ENCODE measurements around the gene ORAI3.

The ORAI3 gene

DNA sequence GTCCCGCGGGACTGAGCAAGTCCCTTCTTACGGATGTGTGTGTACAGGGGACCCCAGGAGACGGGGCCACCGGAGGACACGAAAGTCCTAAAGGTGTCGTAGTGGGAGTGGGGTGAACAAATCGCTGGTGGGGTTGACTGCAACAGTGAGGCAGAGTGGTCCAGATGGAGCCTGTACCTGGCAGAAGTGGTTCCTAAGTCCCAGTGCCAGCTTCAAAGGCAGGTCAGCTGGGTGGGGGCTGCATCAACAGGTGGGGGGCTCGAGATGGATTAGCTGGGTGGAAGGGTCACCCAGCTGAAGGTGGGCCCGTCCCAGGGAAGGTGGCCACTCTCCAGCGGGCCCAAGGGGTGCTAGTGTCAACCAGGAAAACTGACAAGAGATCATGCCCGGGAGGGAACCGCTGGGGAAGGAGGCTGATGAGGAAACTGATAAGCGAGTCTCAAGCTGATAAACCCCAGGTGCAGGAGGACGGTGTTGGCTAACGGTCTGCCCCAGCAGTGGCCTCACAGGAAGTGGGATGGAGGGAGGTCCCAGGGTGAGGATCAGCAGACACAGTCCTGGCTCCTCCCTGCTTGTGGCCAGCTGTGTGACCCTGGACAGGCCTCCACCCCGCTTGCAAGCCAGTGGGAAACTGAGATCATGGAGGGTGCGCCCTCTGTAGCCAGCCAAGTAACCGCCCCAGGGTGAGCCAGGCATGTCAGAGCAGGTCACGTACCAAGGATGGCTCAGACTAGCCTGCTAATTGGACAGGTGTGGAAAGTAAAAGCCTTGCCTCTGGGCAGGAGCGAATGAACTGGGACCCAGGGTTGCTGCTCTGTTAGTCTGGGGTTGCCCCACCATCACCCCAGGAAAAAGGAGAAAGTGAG, 1.0 kb downstream of the ORAI3 start:
- Histone ChIP-seq H3K9me3 (no peaks in the 10 kb centered on the region), H3K36me3 (no peaks in the 10 kb centered on the region), H3K27me3 (no peaks in the 10 kb centered on the region), H3K4me3 (ENCODE audit: low read depth, low read length) (peak overlapping the region; percentile 70), H3K4me1 (peaks cover 17% of the 10 kb centered on the region)
- TF ChIP-seq, protein P1, sequence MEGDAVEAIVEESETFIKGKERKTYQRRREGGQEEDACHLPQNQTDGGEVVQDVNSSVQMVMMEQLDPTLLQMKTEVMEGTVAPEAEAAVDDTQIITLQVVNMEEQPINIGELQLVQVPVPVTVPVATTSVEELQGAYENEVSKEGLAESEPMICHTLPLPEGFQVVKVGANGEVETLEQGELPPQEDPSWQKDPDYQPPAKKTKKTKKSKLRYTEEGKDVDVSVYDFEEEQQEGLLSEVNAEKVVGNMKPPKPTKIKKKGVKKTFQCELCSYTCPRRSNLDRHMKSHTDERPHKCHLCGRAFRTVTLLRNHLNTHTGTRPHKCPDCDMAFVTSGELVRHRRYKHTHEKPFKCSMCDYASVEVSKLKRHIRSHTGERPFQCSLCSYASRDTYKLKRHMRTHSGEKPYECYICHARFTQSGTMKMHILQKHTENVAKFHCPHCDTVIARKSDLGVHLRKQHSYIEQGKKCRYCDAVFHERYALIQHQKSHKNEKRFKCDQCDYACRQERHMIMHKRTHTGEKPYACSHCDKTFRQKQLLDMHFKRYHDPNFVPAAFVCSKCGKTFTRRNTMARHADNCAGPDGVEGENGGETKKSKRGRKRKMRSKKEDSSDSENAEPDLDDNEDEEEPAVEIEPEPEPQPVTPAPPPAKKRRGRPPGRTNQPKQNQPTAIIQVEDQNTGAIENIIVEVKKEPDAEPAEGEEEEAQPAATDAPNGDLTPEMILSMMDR (IDR thresholded peaks at IDR 0.05; ENCODE audit: low read depth, low read length), result no peak
- DNase-seq, result no peak

DNA sequence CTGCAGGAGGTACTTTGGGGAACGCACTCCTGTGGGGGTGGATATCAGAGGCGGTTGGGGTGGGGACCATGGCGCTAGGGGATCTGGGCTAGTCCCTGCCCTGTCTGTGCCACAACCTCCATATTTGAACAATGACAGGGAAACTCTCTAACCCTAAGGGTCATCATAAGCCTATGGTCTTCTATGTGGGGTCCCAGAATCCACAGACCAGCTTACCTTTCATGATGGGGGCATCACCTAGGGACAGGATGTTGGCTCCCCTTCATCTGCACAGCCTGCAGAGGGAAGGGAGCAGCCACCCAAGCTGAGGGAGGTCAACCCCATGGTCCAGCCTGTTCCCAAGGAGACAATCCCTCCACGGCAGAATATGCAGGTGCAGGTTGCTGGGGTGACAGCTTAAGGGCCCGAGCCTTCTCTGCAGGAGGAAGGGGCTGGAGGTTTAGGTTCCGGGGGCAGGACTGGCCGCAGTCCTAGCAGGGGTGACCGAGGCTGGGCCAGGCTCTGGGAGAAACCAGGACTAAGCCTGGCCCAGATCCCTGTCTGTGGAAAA, 1.7 kb downstream of the ORAI3 start:
- H3K27me3 ChIP-seq, result no peaks in the 10 kb centered on the region
- H3K9me3 ChIP-seq, result no peaks in the 10 kb centered on the region
- no peak overlapping the region for H3K4me3 ChIP-seq (ENCODE audit: low read depth, low read length)
- H3K36me3 ChIP-seq, result no peaks in the 10 kb centered on the region
- peaks cover 17% of the 10 kb centered on the region for H3K4me1 ChIP-seq
- DNase-seq, result no peak
- TF ChIP-seq, protein P1 (IDR thresholded peaks at IDR 0.05; ENCODE audit: low read depth, low read length), result no peak

DNA sequence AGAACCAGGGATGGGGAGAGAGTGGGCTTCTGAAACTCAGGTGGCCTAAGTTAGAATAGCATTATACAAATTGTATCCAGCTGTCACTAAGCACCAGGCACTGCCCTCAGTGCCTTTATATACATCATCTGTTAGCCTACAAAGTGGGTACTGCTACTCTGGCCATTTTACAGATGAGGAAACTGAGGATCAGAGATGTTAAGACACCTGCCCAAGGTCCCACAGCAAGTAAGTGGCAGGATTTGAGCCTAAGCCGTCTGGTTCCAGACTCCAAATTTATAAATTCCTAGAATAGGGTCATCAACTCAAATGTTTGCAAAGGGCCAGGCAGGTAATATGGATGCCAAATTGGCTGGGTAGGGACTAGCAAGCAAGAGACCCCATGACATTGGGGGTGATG, 2.3 kb downstream of the ORAI3 start:
- H3K4me3 ChIP-seq (ENCODE audit: low read depth, low read length), result no peak overlapping the region
- peaks cover 17% of the 10 kb centered on the region for H3K4me1 ChIP-seq
- H3K27me3 ChIP-seq, result no peaks in the 10 kb centered on the region
- TF ChIP-seq, protein P1 (IDR thresholded peaks at IDR 0.05; ENCODE audit: low read depth, low read length), result no peak
- no peak for DNase-seq
- H3K36me3 ChIP-seq, result no peaks in the 10 kb centered on the region
- H3K9me3 ChIP-seq, result no peaks in the 10 kb centered on the region

DNA sequence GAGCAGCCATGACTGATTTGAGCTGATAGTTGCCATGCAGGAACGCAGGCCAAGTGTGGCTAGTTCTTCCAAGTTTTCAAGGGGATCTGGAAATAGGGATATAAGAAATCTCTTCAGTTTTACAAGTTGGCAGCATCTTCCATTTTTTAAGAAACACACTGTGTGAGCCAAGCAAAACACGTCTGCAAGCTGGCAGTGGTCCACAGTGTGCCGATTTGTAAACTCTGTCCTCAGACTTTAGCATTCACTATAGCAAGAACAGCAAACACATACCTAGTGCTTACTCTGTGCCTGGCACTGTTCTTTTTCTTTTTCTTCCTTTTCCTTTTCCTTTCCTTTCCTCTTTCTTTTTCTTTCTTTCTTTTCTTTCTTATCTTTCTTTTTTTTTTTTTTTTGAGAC, 2.9 kb downstream of the ORAI3 start:
- DNase-seq, result no peak
- Histone ChIP-seq H3K36me3 (no peaks in the 10 kb centered on the region), H3K9me3 (no peaks in the 10 kb centered on the region), H3K4me1 (peaks cover 17% of the 10 kb centered on the region), H3K27me3 (no peaks in the 10 kb centered on the region), H3K4me3 (ENCODE audit: low read depth, low read length) (no peak overlapping the region)
- TF ChIP-seq, protein P1 (IDR thresholded peaks at IDR 0.05; ENCODE audit: low read depth, low read length), result no peak

DNA sequence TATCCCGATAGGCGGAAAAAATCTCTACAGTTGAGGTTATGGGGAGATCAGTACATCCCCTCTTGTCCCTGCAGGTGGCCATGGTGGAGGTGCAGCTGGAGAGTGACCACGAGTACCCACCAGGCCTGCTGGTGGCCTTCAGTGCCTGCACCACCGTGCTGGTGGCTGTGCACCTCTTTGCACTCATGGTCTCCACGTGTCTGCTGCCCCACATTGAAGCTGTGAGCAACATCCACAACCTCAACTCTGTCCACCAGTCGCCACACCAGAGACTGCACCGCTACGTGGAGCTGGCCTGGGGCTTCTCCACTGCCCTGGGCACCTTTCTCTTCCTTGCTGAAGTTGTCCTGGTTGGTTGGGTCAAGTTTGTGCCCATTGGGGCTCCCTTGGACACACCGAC, 4.2 kb downstream of the ORAI3 start:
- Histone ChIP-seq H3K27me3 (no peaks in the 10 kb centered on the region), H3K9me3 (no peaks in the 10 kb centered on the region), H3K4me1 (peaks cover 12% of the 10 kb centered on the region), H3K36me3 (no peaks in the 10 kb centered on the region), H3K4me3 (ENCODE audit: low read depth, low read length) (no peak overlapping the region)
- no peak for DNase-seq
- TF ChIP-seq, protein P1 (IDR thresholded peaks at IDR 0.05; ENCODE audit: low read depth, low read length), result no peak

DNA sequence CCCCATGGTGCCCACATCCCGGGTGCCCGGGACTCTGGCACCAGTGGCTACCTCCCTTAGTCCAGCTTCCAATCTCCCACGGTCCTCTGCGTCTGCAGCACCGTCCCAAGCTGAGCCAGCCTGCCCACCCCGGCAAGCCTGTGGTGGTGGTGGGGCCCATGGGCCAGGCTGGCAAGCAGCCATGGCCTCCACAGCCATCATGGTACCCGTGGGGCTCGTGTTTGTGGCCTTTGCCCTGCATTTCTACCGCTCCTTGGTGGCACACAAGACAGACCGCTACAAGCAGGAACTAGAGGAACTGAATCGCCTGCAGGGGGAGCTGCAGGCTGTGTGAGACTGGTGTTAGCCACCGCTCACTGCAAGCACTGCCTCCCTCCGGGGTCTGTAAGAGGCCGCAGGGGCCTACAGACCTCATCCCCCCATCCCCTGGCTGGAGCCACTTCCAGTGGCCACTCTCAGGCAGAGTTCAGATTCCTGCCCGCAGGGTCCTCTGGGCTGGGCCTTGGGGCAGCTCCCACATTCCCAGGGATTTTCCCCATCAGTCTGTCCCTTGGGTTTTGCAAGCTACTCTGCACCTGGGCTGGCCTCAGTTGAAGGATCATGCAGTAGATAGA, 4.8 kb downstream of the ORAI3 start:
- no peaks in the 10 kb centered on the region for H3K9me3 ChIP-seq
- no peaks in the 10 kb centered on the region for H3K27me3 ChIP-seq
- no peaks in the 10 kb centered on the region; the same call in 1 of the 2 replicates for H3K36me3 ChIP-seq
- TF ChIP-seq, protein P1 (IDR thresholded peaks at IDR 0.05; ENCODE audit: low read depth, low read length), result peak; percentile 95
- H3K4me3 ChIP-seq (ENCODE audit: low read depth, low read length), result no peak overlapping the region
- peak; percentile 92 for DNase-seq
- peaks cover 12% of the 10 kb centered on the region for H3K4me1 ChIP-seq

Data from BE2C (cell line).